GM21737 (cell line): ENCODE results near the gene ARHGAP6.
"Not testable (repeated sequence)": the region's sequence is repeated elsewhere in the genome, so short reads cannot be mapped to it uniquely, and the experiment has no call there.

Experiments used
- ATAC-seq: cut with Tn5 transposase; IDR thresholded peaks from one replicate; pipeline ENCODE4 v1.9.1; 2021; ENCODE audit warnings: mild to moderate bottlenecking, moderate library complexity; ENCODE audit not compliant: unreplicated experiment

ARHGAP6 gene

GRCh38 chrX:11365426-11365825 lies 300.3 kb downstream of the ARHGAP6 start:
- no peak for ATAC-seq

- no peak for ATAC-seq
These were observed 300.9 kb downstream of the ARHGAP6 start for GRCh38 chrX:11364835-11365234.

GRCh38 chrX:11363825-11364224 lies 301.9 kb downstream of the ARHGAP6 start:
- ATAC-seq, result not testable (repeated sequence)

- ATAC-seq, result peak; percentile 96
These were observed 302.6 kb downstream of the ARHGAP6 start for GRCh38 chrX:11363069-11363594.

GRCh38 chrX:11361666-11362065 lies 304.1 kb downstream of the ARHGAP6 start:
- not testable (repeated sequence) for ATAC-seq

GRCh38 chrX:11355944-11356343 lies 309.8 kb downstream of the ARHGAP6 start:
- not testable (repeated sequence) for ATAC-seq

GRCh38 chrX:11355259-11355909 lies 310.3 kb downstream of the ARHGAP6 start:
- ATAC-seq, result no peak

GRCh38 chrX:11352296-11352741 lies 313.4 kb downstream of the ARHGAP6 start:
- no peak for ATAC-seq

- ATAC-seq, result no peak
These were observed 314.1 kb downstream of the ARHGAP6 start for GRCh38 chrX:11351375-11352295.

- no peak for ATAC-seq
These were observed 315.9 kb downstream of the ARHGAP6 start for GRCh38 chrX:11349661-11350337.

- ATAC-seq, result no peak
These were observed 316.7 kb downstream of the ARHGAP6 start for GRCh38 chrX:11349020-11349419.

- ATAC-seq, result no peak
These were observed 318.4 kb downstream of the ARHGAP6 start for GRCh38 chrX:11347300-11347699.

GRCh38 chrX:11346121-11346682 lies 319.5 kb downstream of the ARHGAP6 start:
- no peak for ATAC-seq

- no peak for ATAC-seq
These were observed 323.0 kb downstream of the ARHGAP6 start for GRCh38 chrX:11342673-11343072.

GRCh38 chrX:11341274-11342201 lies 324.2 kb downstream of the ARHGAP6 start:
- ATAC-seq, result peak; percentile 81

GRCh38 chrX:11337292-11338009 lies 328.3 kb downstream of the ARHGAP6 start:
- ATAC-seq, result no peak

- no peak for ATAC-seq
These were observed 329.5 kb downstream of the ARHGAP6 start for GRCh38 chrX:11336201-11336600.

- ATAC-seq, result no peak
These were observed 331.6 kb downstream of the ARHGAP6 start for GRCh38 chrX:11334165-11334564.

- no peak for ATAC-seq
These were observed 333.9 kb downstream of the ARHGAP6 start for GRCh38 chrX:11331788-11332187.
